ENCODE results near the gene ZCCHC14. TPM values are rescaled to one million over a fixed set of nuclear protein-coding genes. Genes with fewer than 3 reads are reported as not detected.

The ZCCHC14 gene
- total RNA-seq, 2 experiments from 2014 or later = 4.2 to 5.0 TPM

DNA sequence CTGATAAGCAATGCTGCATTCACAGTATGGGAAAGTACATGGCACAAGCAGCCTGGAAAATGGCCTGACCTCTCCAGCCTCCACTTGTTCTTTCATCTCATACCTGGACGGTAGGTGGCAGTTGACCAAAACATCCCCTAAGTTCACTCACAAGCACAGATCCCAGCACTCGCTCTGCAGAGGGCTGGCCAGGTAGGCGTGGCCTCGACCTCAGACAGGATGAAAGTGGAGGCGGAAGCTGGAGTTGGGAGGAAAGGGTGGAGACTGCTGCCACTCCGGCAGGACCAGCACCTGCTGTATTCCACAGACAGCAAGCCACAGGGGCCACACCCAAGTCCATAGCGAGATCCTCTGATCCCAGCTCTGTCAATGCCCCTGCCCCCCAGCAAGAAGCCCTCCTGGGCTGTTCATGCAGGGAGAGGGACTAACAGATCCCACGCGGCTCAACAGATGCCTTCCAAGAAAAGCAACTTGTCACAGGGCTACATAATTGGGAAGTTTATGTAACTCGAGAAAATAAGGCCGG lies 31.3 kb downstream of the ZCCHC14 start:
- DNase-seq = peak; percentile 28
- H3K9me3 Mint-ChIP-seq = no peaks in the 10 kb centered on the region
- H3K4me1 Mint-ChIP-seq = peaks cover 45% of the 10 kb centered on the region
- no peak overlapping the region for H3K27ac Mint-ChIP-seq
- no peaks in the 10 kb centered on the region for H3K27me3 Mint-ChIP-seq
- ChIA-PET CTCF (no interaction called here), POLR2A (no interaction called here)
- no peak overlapping the region for H3K4me3 Mint-ChIP-seq
- no peaks in the 10 kb centered on the region for H3K36me3 Mint-ChIP-seq (ENCODE audit: low read depth)

- H3K27ac Mint-ChIP-seq = no peak overlapping the region
Observed at GRCh38 chr16:87460936-87461335, 31.9 kb downstream of the ZCCHC14 start.

GRCh38 chr16:87459833-87460232 lies 33.0 kb downstream of the ZCCHC14 start:
- no peak overlapping the region for H3K4me3 Mint-ChIP-seq
- H3K27ac Mint-ChIP-seq = no peak overlapping the region
- H3K27me3 Mint-ChIP-seq = no peaks in the 10 kb centered on the region
- no peaks in the 10 kb centered on the region for H3K9me3 Mint-ChIP-seq
- no peak for DNase-seq
- POLR2A ChIA-PET = no interaction called here
- CTCF ChIA-PET = no interaction called here
- no peaks in the 10 kb centered on the region for H3K36me3 Mint-ChIP-seq (ENCODE audit: low read depth)
- peaks cover 38% of the 10 kb centered on the region for H3K4me1 Mint-ChIP-seq

More at GRCh38 chr16:87460936-87461335, 31.9 kb downstream of the ZCCHC14 start:
- Mint-ChIP-seq H3K4me1 (peaks cover 45% of the 10 kb centered on the region), H3K27me3 (no peaks in the 10 kb centered on the region), H3K9me3 (no peaks in the 10 kb centered on the region), H3K4me3 (no peak overlapping the region), H3K36me3 (ENCODE audit: low read depth) (no peaks in the 10 kb centered on the region)
- no peak for DNase-seq
- ChIA-PET CTCF (no interaction called here), POLR2A (no interaction called here)

GRCh38 chr16:87459027-87459426 lies 33.8 kb downstream of the ZCCHC14 start:
- no peak for DNase-seq
- CTCF ChIA-PET = no interaction called here
- Mint-ChIP-seq H3K27me3 (no peaks in the 10 kb centered on the region), H3K9me3 (no peaks in the 10 kb centered on the region), H3K4me3 (no peak overlapping the region), H3K4me1 (peaks cover 30% of the 10 kb centered on the region), H3K36me3 (ENCODE audit: low read depth) (no peaks in the 10 kb centered on the region), H3K27ac (no peak overlapping the region)
- POLR2A ChIA-PET = no interaction called here

- POLR2A ChIA-PET = no interaction called here
- Mint-ChIP-seq H3K36me3 (ENCODE audit: low read depth) (no peaks in the 10 kb centered on the region), H3K4me3 (no peak overlapping the region), H3K27ac (no peak overlapping the region), H3K9me3 (no peaks in the 10 kb centered on the region), H3K27me3 (no peaks in the 10 kb centered on the region), H3K4me1 (peaks cover 24% of the 10 kb centered on the region)
- CTCF ChIA-PET = no interaction called here
- no peak for DNase-seq
Observed at GRCh38 chr16:87458424-87458915, 34.4 kb downstream of the ZCCHC14 start.

- no peaks in the 10 kb centered on the region for H3K36me3 Mint-ChIP-seq (ENCODE audit: low read depth)
- no peak overlapping the region for H3K4me3 Mint-ChIP-seq
- H3K9me3 Mint-ChIP-seq = no peaks in the 10 kb centered on the region
- H3K27ac Mint-ChIP-seq = no peak overlapping the region
- DNase-seq = peak; percentile 60
- no peaks in the 10 kb centered on the region for H3K27me3 Mint-ChIP-seq
- CTCF ChIA-PET = no interaction called here
- POLR2A ChIA-PET = no interaction called here
- H3K4me1 Mint-ChIP-seq = peaks cover 24% of the 10 kb centered on the region
Observed at GRCh38 chr16:87457709-87458423, 35.0 kb downstream of the ZCCHC14 start.

- no peak for DNase-seq
- Mint-ChIP-seq H3K36me3 (ENCODE audit: low read depth) (no peaks in the 10 kb centered on the region), H3K27me3 (no peaks in the 10 kb centered on the region), H3K9me3 (no peaks in the 10 kb centered on the region), H3K27ac (no peak overlapping the region), H3K4me3 (no peak overlapping the region), H3K4me1 (peaks cover 24% of the 10 kb centered on the region)
- CTCF ChIA-PET = no interaction called here
- POLR2A ChIA-PET = no interaction called here
Observed at GRCh38 chr16:87457061-87457611, 35.7 kb downstream of the ZCCHC14 start.

DNA sequence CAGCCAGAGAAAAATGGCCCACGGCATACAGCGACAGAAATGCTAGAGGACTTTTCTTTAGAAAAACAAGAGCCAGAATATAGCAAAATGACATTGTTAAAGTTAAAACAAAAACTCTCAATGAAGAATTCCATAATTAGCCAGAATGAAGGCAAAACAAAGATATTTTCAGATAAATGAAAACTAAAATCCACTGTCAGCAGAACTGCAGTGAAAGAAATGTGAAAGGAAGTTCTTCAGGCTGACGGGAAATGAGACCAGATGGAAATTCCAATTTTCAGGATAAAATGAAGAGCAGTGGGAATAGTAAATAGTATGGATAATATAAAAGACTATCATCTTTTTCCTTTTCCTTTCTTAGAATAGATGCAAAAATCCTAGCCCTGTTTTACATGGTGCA lies 38.4 kb downstream of the ZCCHC14 start:
- Mint-ChIP-seq H3K4me1 (peaks cover 19% of the 10 kb centered on the region), H3K36me3 (ENCODE audit: low read depth) (no peaks in the 10 kb centered on the region), H3K27ac (no peak overlapping the region), H3K4me3 (no peak overlapping the region), H3K27me3 (no peaks in the 10 kb centered on the region), H3K9me3 (no peaks in the 10 kb centered on the region)
- ChIA-PET CTCF (no interaction called here), POLR2A (no interaction called here)
- DNase-seq = no peak

- POLR2A ChIA-PET = no interaction called here
- H3K27me3 Mint-ChIP-seq = no peaks in the 10 kb centered on the region
- peaks cover 3% of the 10 kb centered on the region for H3K36me3 Mint-ChIP-seq (ENCODE audit: low read depth)
- H3K27ac Mint-ChIP-seq = no peak overlapping the region
- CTCF ChIA-PET = no interaction called here
- H3K4me3 Mint-ChIP-seq = no peak overlapping the region
- no peak for DNase-seq
- H3K9me3 Mint-ChIP-seq = no peaks in the 10 kb centered on the region
- H3K4me1 Mint-ChIP-seq = peaks cover 14% of the 10 kb centered on the region
Observed at GRCh38 chr16:87453326-87453725, 39.5 kb downstream of the ZCCHC14 start.

- H3K4me1 Mint-ChIP-seq = no peaks in the 10 kb centered on the region
- H3K9me3 Mint-ChIP-seq = no peaks in the 10 kb centered on the region
- POLR2A ChIA-PET = no interaction called here
- CTCF ChIA-PET = interaction anchor here (1.4 kb wide), 1 partner anchor 184 kb away, joined by 3 read pairs; no protein-coding TSS in a partner anchor
- H3K4me3 Mint-ChIP-seq = no peak overlapping the region
- peaks cover 4% of the 10 kb centered on the region for H3K36me3 Mint-ChIP-seq (ENCODE audit: low read depth)
- H3K27me3 Mint-ChIP-seq = no peaks in the 10 kb centered on the region
- no peak for DNase-seq
- H3K27ac Mint-ChIP-seq = no peak overlapping the region
Observed at GRCh38 chr16:87451563-87452210, 41.1 kb downstream of the ZCCHC14 start.

GRCh38 chr16:87448866-87449265 lies 44.0 kb downstream of the ZCCHC14 start:
- ChIA-PET POLR2A (no interaction called here), CTCF (no interaction called here)
- Mint-ChIP-seq H3K27ac (no peak overlapping the region), H3K27me3 (no peaks in the 10 kb centered on the region), H3K4me3 (no peak overlapping the region), H3K36me3 (ENCODE audit: low read depth) (peaks cover 4% of the 10 kb centered on the region), H3K9me3 (no peaks in the 10 kb centered on the region), H3K4me1 (no peaks in the 10 kb centered on the region)
- no peak for DNase-seq

DNA sequence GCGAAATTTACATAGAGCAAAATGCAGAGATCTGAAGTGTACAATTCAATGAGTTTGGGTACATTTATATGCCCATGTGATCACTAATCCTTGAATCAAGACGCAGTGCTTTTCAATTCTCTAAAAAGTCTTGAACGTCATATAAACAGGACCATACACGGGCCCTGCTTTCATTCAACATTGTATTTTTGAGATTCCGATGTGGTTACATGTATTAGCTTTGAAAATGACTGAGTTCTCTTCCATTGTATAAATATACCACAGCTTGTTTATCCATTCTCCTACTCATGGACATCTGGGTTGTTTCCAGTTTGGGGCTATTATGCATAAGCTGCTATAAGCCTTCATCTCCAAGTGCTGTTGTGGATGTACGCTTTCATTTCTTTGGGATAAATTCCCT lies 45.5 kb downstream of the ZCCHC14 start:
- Mint-ChIP-seq H3K27ac (no peak overlapping the region), H3K27me3 (peaks cover 2% of the 10 kb centered on the region), H3K4me3 (no peak overlapping the region), H3K9me3 (no peaks in the 10 kb centered on the region), H3K4me1 (no peaks in the 10 kb centered on the region), H3K36me3 (ENCODE audit: low read depth) (peaks cover 4% of the 10 kb centered on the region)
- DNase-seq = no peak
- ChIA-PET CTCF (no interaction called here), POLR2A (no interaction called here)

GRCh38 chr16:87446479-87446878 lies 46.3 kb downstream of the ZCCHC14 start:
- CTCF ChIA-PET = no interaction called here
- Mint-ChIP-seq H3K4me1 (no peaks in the 10 kb centered on the region), H3K27ac (no peak overlapping the region), H3K27me3 (peaks cover 2% of the 10 kb centered on the region), H3K9me3 (no peaks in the 10 kb centered on the region), H3K4me3 (no peak overlapping the region), H3K36me3 (ENCODE audit: low read depth) (peaks cover 4% of the 10 kb centered on the region)
- POLR2A ChIA-PET = interaction anchor here (0.6 kb wide), 1 partner anchor 319 kb away, joined by 4 read pairs; no protein-coding TSS in a partner anchor
- DNase-seq = no peak
